Naive thymus-derived CD8-positive, alpha-beta T cell (primary cell): ENCODE results near the gene CTNNBIP1. TPM values are rescaled to one million over a fixed set of nuclear protein-coding genes. Genes with fewer than 3 reads are reported as not detected.
"Not testable (repeated sequence)": the region's sequence is repeated elsewhere in the genome, so short reads cannot be mapped to it uniquely, and the experiment has no call there.

ENCODE experiments used
- ATAC-seq, 2 donors: fragments of 150-1000 bp; cut with Tn5 transposase in 1 of 2; sonication (Bioruptor Pico), chemical (Tn5 transposase) in 1 of 2; 1 replicate in 1 of 2; 2 replicates in 1 of 2; pipeline ENCODE4 v1.10.0; 2021; ENCODE audit warnings: mild to moderate bottlenecking in 2 of 2, moderate library complexity in 2 of 2
- POLR2A ChIA-PET: fragments of 350-600 bp; sonication (Branson Sonifier 250); formaldehyde crosslinking; loops from one replicate; lab custom pipeline; 2021; ENCODE audit warnings: antibody characterized with exemption; lab: Charles Lee
- DNase-seq, 10 donors: peaks; one replicate each; pipeline versions ENCODE4 v3.0.0 to v3.0.0-alpha.2; 2020 to 2022
- H3K27ac Mint-ChIP-seq, 10 donors: one replicate each; pipeline ENCODE4 v1.8.0; 2020 to 2022; ENCODE audit warnings: mild to moderate bottlenecking in 10 of 10, mixed read lengths in 10 of 10, moderate library complexity in 4 of 10, inconsistent platforms in 1 of 10
- H3K27me3 Mint-ChIP-seq, 5 donors: one replicate each; pipeline ENCODE4 v1.8.0; 2021 to 2022; ENCODE audit warnings: mixed read lengths in 5 of 5
- H3K36me3 Mint-ChIP-seq, 3 donors: one replicate each; pipeline ENCODE4 v1.8.0; 2020 to 2022; ENCODE audit warnings: mixed read lengths in 3 of 3, mild to moderate bottlenecking in 2 of 3, inconsistent platforms in 1 of 3
- H3K4me1 Mint-ChIP-seq, 4 donors: one replicate each; pipeline ENCODE4 v1.8.0; 2021 to 2022; ENCODE audit warnings: mixed read lengths in 4 of 4
- H3K4me3 Mint-ChIP-seq, 10 donors: one replicate each; pipeline ENCODE4 v1.8.0; 2020 to 2022; ENCODE audit warnings: mild to moderate bottlenecking in 10 of 10, mixed read lengths in 10 of 10, moderate library complexity in 6 of 10, inconsistent platforms in 1 of 10
- H3K9me3 Mint-ChIP-seq, 9 donors: one replicate each; pipeline ENCODE4 v1.8.0; 2020 to 2022; ENCODE audit warnings: mixed read lengths in 9 of 9, mild to moderate bottlenecking in 3 of 9, inconsistent platforms in 1 of 9, moderate library complexity in 1 of 9
- polyA plus RNA-seq, 3 donors: library from polyadenylated mRNA; unstranded; fragments of 300-500 nt; fragmentation: Illumina TruSeq; gene quantifications; one replicate each; pipeline ENCODE4 v1.2.3, GENCODE V29; 2021
- total RNA-seq, 8 experiments: library from RNA in 2 of 8; stranded (reverse) in 2 of 8; gene quantifications; one replicate each; pipeline ENCODE4 v1.2.3 and lab custom pipeline; 2021 to 2026

Gene CTNNBIP1
- total and polyA plus RNA-seq, 5 experiments from 2014 or later, result 7.0 to 17.1 (median 8.9) TPM

- H3K4me3 Mint-ChIP-seq, DNase-seq, H3K27me3 Mint-ChIP-seq, POLR2A ChIA-PET, ATAC-seq, H3K9me3 Mint-ChIP-seq, H3K36me3 Mint-ChIP-seq: not testable (repeated sequence)
- Mint-ChIP-seq H3K27ac (peak overlapping the region in 5 of 10 donors; percentile 1 to 68 (median 64)), H3K4me1 (peaks cover 16 to 69% (median 60%) of the 10 kb centered on the region in 4 donors)
Measured at GRCh38 chr1:9803003-9803918, 106.8 kb downstream of the CTNNBIP1 start.

GRCh38 chr1:9801909-9802308, 108.2 kb downstream of the CTNNBIP1 start:
- Mint-ChIP-seq H3K36me3 (peaks cover 0 to 5% (median 2%) of the 10 kb centered on the region in 3 donors), H3K27ac (peak overlapping the region in 9 of 10 donors; percentile 11 to 88 (median 67)), H3K9me3 (no peaks in the 10 kb centered on the region), H3K27me3 (no peaks in the 10 kb centered on the region), H3K4me1 (peaks cover 18 to 68% (median 59%) of the 10 kb centered on the region in 4 donors), H3K4me3 (peak overlapping the region in 4 of 10 donors; percentile 1 to 11 (median 2))
- ATAC-seq, result no peak
- DNase-seq, result no peak
- POLR2A ChIA-PET, result interaction anchor here (0.9 kb wide), 1 partner anchor 20 kb away, joined by 3 read pairs; no protein-coding TSS in a partner anchor

Other genes with a start within 250 kb of the CTNNBIP1 start
- 10 to 100 TPM; 62.9 to 63.1 TPM for gene CLSTN1, start 86.3 kb downstream of the CTNNBIP1 start, total RNA-seq
- 10 to 100 TPM; 10.7 to 32.3 (median 12.9) TPM for gene CLSTN1, start 86.3 kb downstream of the CTNNBIP1 start, polyA plus RNA-seq
- 10 to 100 TPM; 28.8 to 31.5 TPM for gene LZIC, start 33.1 kb upstream of the CTNNBIP1 start, total RNA-seq
- gene LZIC, start 33.1 kb upstream of the CTNNBIP1 start, polyA plus RNA-seq, result 10 to 100 TPM; 34.2 to 39.8 (median 38.0) TPM
- gene NMNAT1, start 33.2 kb upstream of the CTNNBIP1 start, total RNA-seq, result 1 to 10 TPM; 8.1 to 9.3 TPM
- gene NMNAT1, start 33.2 kb upstream of the CTNNBIP1 start, polyA plus RNA-seq, result 1 to 10 TPM; 3.4 to 7.3 (median 5.2) TPM
- not detected for gene RBP7, start 87.0 kb upstream of the CTNNBIP1 start, total RNA-seq
- not detected for gene RBP7, start 87.0 kb upstream of the CTNNBIP1 start, polyA plus RNA-seq
- 10 to 100 TPM; 40.0 to 45.3 TPM for gene UBE4B, start 122.7 kb upstream of the CTNNBIP1 start, total RNA-seq
- gene UBE4B, start 122.7 kb upstream of the CTNNBIP1 start, polyA plus RNA-seq, result 10 to 100 TPM in 1 of 3 donors, 1 to 10 TPM in 2; 8.4 to 10.4 (median 9.6) TPM